Panc1 (cell line): ENCODE results near the gene METTL1. TPM values are rescaled to one million over a fixed set of nuclear protein-coding genes. Genes with fewer than 3 reads are reported as not detected.

ENCODE experiments used
- ATAC-seq: fragments of 200-7000 bp; cut with Tn5 transposase; 2 replicates; pipeline ENCODE4 v1.9.1; 2020; ENCODE audit warnings: mild to moderate bottlenecking, moderate library complexity
- BruUV-seq: library from RNA; stranded (reverse); fragments of 400-500 nt; replicated peaks from 2 replicates; lab custom pipeline; 2021; lab: Mats Ljungman, UMichigan
- CTCF ChIA-PET: fragments of 300-600 bp; sonication (Branson Sonifier 250); formaldehyde crosslinking; loops from one replicate; lab custom pipeline; 2022; ENCODE audit warnings: antibody characterized with exemption; lab: Charles Lee
- POLR2A ChIA-PET: fragments of 300-600 bp; sonication (Branson Sonifier 250); formaldehyde crosslinking; loops from one replicate; lab custom pipeline; 2022; ENCODE audit warnings: antibody characterized with exemption; lab: Charles Lee
- DNase-seq: peaks from one replicate; pipeline ENCODE4 v3.0.0-alpha.2; 2010; ENCODE audit warnings: low read depth, low spot score
- H3K27ac ChIP-seq: 2 replicates; pipeline ENCODE4 v1.5.1; 2011; ENCODE audit warnings: mild to moderate bottlenecking, low read length, inconsistent platforms
- H3K27me3 ChIP-seq: fragments of 200-500 bp; sonication (Bioruptor generic); 2 replicates; pipeline ENCODE4 v1.6.0; 2014; ENCODE audit warnings: low read length, inconsistent platforms; ENCODE audit not compliant: control insufficient read depth, insufficient read depth
- H3K36me3 ChIP-seq: fragments of 200-500 bp; sonication (Bioruptor generic); 2 replicates; pipeline ENCODE4 v1.5.1; 2014; ENCODE audit warnings: inconsistent platforms, mild to moderate bottlenecking, low read length, moderate library complexity; ENCODE audit not compliant: control insufficient read depth, insufficient read depth
- H3K4me1 ChIP-seq: 2 replicates; pipeline ENCODE4 v1.5.1; 2011; ENCODE audit warnings: inconsistent platforms, mild to moderate bottlenecking, low read length, moderate library complexity; ENCODE audit not compliant: control insufficient read depth, insufficient read depth
- H3K4me3 ChIP-seq, 2 experiments: 2 replicates each; pipeline ENCODE4 v1.5.1; 2011 to 2012; ENCODE audit warnings: low read depth in 2 of 2, low read length in 2 of 2, mild to moderate bottlenecking in 2 of 2, inconsistent platforms in 1 of 2, moderate library complexity in 1 of 2
- H3K9me3 ChIP-seq: fragments of 200-500 bp; sonication (Bioruptor generic); 2 replicates; pipeline ENCODE4 v1.5.1; 2014; ENCODE audit warnings: low read depth, mild to moderate bottlenecking, inconsistent platforms, low read length, moderate library complexity; ENCODE audit not compliant: control insufficient read depth, insufficient read depth
- CTCF ChIP-seq: fragments of 450-650 bp; IDR thresholded peaks from 2 replicates; pipeline ENCODE4 v1.5.1; 2017; ENCODE audit warnings: mild to moderate bottlenecking
- POLR2AphosphoS5 ChIP-seq: IDR thresholded peaks from 2 replicates; pipeline ENCODE4 v1.6.1; 2012; ENCODE audit warnings: mild to moderate bottlenecking, low read depth, low read length, moderate library complexity
- REST ChIP-seq, 2 experiments: IDR thresholded peaks; 2 replicates each; pipeline ENCODE4 v1.6.1; 2011 to 2012; ENCODE audit warnings: low read depth in 2 of 2, control low read depth in 1 of 2, low read length in 1 of 2, mild to moderate bottlenecking in 1 of 2, moderate library complexity in 1 of 2; ENCODE audit not compliant: insufficient read depth in 1 of 2
- SIN3A ChIP-seq: IDR thresholded peaks from 2 replicates; pipeline ENCODE4 v1.6.1; 2012; ENCODE audit warnings: low read depth, mild to moderate bottlenecking, low read length, moderate library complexity, borderline replicate concordance; ENCODE audit not compliant: insufficient read depth
- TCF7L2 ChIP-seq: IDR thresholded peaks from 2 replicates; pipeline ENCODE4 v1.6.1; 2011; ENCODE audit warnings: mild to moderate bottlenecking, low read depth, low read length, inconsistent platforms
- in situ Hi-C: cut with HindIII; loops from 2 replicates; pipeline ENCODE4 v1.10.0; 2016; ENCODE audit warnings: low sequenced_read_pairs, low pct_unique_long_range_greater_than_20kb
- intact Hi-C: fragments of 100-400 bp; cut with micrococcal nuclease; formaldehyde crosslinking; loops from one replicate; pipeline ENCODE4 v1.10.0; 2022; ENCODE audit not compliant: unreplicated experiment
- total RNA-seq: library from RNA; stranded (reverse); gene quantifications from one replicate; pipeline ENCODE4 v1.2.1, GENCODE V29; 2021; ENCODE audit not compliant: unreplicated experiment

METTL1 gene
- total RNA-seq, 1 experiment from 2014 or later, result 46.5 TPM

- ATAC-seq (peak; percentile 39), DNase-seq (no peak)
- Histone ChIP-seq H3K9me3 (no peaks in the 10 kb centered on the region), H3K27me3 (no peaks in the 10 kb centered on the region; the same call in 1 of the 2 replicates), H3K4me3 (peak overlapping the region; percentile 38 to 54), H3K27ac (no peak overlapping the region), H3K4me1 (peaks cover 7% of the 10 kb centered on the region; the same call in 1 of the 2 replicates), H3K36me3 (peaks cover 3% of the 10 kb centered on the region; the same call in 1 of the 2 replicates)
- CTCF ChIA-PET, result interaction anchor here (0.6 to 1.2 kb wide), 2 partner anchors 10 to 41 kb away, joined by 5 to 12 read pairs; no protein-coding TSS in a partner anchor
- in situ Hi-C loops (no loop called here), intact Hi-C loops (loop anchor here (5.0 kb wide), 1 partner anchor 155 kb away; no protein-coding TSS in a partner anchor)
- no peak for TF ChIP-seq REST (IDR thresholded peaks at IDR 0.05; ENCODE audit: insufficient read depth in 1 of 2, low read depth in 2 of 2, low read length in 1 of 2)
- TF ChIP-seq CTCF, result no peak
- no peak for TF ChIP-seq SIN3A
- TF ChIP-seq POLR2AphosphoS5, result no peak
- no peak for TF ChIP-seq TCF7L2
- no TSS peak for BruUV-seq
- POLR2A ChIA-PET, result interaction anchor here (0.8 kb wide), 1 partner anchor 9 kb away, joined by 4 read pairs; the partner anchor contains the start of gene TSPAN31
Measured at GRCh38 chr12:57736741-57737466, 35.0 kb downstream of the METTL1 start.

GRCh38 chr12:57735952-57736740, 35.8 kb downstream of the METTL1 start:
- DNase-seq, result no peak
- H3K36me3 ChIP-seq, result no peaks in the 10 kb centered on the region
- intact Hi-C loops (loop anchor here (5.0 kb wide), 1 partner anchor 154 kb away; no protein-coding TSS in a partner anchor), in situ Hi-C loops (no loop called here)
- CTCF ChIA-PET, result interaction anchor here (0.6 to 1.6 kb wide), 7 partner anchors 9 to 277 kb away, joined by 3 to 12 read pairs (median 4); no protein-coding TSS in a partner anchor
- H3K27me3 ChIP-seq, result no peaks in the 10 kb centered on the region; the same call in 1 of the 2 replicates
- peak; percentile 82 for ATAC-seq
- H3K27ac ChIP-seq, result no peak overlapping the region
- H3K4me1 ChIP-seq, result peaks cover 7% of the 10 kb centered on the region; the same call in 1 of the 2 replicates
- no TSS peak for BruUV-seq
- peak overlapping the region; percentile 31 to 54 for H3K4me3 ChIP-seq
- no peaks in the 10 kb centered on the region for H3K9me3 ChIP-seq
- TF ChIP-seq REST (IDR thresholded peaks at IDR 0.05; ENCODE audit: insufficient read depth in 1 of 2, low read depth in 2 of 2, low read length in 1 of 2) (no peak), CTCF (peak; percentile 80)
- POLR2A ChIA-PET, result interaction anchor here (0.8 kb wide), 1 partner anchor 9 kb away, joined by 4 read pairs; the partner anchor contains the start of gene TSPAN31
